Measurements from ENCODE around the gene FAP.
A peak's percentile ranks its signal among the peaks of the same experiment; 100 is the strongest.

FAP gene

DNA sequence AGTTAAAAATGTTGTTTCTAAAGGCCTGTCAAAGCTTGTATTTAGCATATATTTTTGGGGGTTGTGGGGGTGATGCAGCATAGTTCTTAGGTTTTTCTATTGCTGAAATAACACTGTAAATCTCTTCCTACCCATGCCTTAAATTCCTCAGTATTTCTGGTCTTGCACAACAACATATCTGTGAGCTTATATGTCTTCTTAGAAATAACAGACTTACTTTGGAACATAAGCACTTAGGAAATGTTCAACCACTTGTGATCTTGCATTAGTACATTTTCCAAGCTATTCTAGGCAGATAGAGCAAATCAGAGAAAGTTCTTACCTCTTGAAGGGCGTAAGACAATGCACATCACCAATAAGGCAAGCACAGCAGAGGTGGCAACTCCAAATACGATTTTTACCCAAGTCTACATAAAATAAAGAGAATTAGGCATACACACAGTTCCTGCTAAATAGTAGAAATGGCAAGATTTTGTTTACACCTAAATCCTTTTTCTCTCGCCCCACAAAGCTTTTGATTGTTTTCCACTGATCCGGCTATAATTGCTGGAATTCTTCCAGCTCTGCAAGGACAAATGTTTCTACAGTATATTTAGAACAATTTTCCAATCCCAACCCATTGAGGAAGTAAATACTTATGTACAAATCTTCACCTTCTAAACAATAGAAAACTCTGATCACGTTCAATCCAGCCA is 512 bp downstream of the FAP start:
- no peak for DNase-seq

DNA sequence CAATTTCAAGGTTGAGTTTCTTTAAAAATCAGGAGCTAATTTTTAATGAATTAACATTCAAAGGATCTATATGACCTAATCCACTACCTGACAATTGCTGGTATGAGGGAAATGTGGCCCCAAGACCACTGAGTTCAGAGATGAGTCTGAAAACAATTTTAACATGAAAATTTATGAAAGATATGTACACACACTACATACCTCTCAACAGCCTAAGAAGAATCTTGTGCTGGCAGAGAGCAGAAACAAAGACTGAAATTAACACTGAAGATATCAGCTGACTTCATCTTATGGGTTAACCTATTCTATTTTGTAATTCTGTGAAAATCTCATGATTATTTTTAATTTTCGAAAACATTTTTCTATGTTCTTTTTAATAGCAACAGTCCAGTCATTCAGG is 1.7 kb downstream of the FAP start:
- no peak for DNase-seq

DNA sequence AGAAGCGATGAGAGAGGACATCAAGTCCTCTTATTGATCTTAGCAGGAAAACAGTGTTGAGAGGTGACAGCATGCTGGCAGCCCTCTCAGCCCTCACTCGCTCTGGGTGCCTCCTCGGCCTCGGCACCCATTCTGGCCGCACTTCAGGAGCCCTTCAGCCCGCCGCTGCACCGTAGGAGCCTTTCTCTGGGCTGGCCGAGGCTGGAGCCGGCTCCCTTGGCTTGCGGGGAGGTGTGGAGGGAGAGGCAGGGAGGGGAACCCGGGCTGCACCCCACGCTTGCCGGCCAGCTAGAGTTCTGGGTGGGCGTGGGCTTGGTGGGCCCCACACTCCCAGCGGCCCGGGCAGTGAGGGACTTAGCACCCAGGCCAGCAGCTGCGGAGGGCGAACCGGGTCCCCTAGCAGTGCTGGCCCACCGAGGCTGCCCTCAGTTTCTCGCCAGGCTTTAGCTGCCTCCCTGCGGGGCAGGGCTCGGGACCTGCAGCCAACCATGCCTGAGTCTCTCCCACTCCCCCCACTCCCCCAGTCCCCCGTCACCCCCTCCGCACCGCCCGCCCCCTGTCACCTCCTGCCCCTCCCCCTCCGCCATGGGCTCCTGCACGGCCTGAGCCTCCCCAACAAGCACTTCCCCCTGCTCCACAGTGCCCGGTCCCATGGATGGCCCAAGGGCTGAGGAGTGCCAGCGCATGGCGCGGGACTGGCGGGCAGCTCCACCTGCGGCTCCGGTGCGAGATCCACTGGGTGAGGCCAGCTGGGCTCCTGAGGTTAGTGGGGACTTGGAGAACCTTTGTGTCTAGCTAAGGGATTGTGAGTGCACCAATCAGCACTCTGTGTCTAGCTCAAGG is 8.4 kb downstream of the FAP start:
- no peak for DNase-seq

DNA sequence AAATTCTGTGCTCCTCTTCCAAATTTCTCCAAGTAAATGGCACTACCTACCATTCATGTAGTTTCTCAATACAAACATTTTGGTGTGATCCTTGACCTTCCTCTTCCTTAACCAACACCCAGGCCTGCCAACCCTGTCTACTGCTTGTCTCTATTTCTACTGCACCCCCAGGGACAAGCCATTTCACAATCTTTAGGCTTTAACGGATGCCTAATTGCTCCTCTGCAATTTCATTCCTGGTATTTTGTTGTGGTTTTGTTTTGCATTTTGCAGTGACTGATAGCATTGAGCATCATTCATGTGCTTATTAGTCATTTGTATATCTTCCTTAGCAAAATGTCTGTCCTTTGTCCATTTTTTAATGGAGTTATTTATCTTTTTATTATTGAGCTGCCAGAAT is 10.0 kb downstream of the FAP start:
- no peak for DNase-seq

DNA sequence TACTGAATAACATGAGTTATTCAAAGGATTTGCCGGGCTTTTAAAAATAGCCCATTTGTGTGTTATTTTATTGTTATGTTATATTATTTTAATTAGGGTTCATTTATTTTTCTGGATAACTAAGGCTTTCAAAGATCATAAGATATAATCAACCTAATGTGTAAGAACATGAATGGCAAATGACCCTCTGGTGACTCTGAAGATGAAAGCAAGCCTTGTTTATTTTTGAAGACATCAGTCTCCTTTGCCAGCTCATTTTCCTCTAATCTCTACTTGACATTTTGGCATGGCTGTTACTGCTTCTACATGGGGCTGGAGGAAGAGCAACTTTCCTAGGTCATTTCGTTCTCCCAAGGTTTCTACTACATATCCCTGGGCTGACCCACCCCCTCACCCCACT is 10.6 kb downstream of the FAP start:
- no peak for DNase-seq

DNA sequence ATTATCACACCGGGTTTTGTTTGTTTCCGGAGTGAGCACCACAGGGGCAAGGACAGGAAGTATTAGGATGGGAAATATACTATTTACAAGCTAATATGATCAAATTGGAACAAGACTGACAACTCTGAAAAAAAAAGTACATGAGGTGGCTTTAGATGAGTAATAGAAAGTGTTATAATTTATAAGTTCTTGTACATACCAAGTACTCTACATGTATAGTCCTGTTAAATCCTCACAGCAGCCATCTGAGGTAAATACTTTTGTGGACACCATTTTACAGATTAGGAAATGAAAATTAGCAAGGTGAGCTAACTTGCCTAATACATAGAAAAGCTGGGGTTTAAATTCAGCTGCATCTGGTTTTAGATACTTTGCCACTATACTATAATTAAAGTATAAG is 11.2 kb downstream of the FAP start:
- no peak for DNase-seq

DNA sequence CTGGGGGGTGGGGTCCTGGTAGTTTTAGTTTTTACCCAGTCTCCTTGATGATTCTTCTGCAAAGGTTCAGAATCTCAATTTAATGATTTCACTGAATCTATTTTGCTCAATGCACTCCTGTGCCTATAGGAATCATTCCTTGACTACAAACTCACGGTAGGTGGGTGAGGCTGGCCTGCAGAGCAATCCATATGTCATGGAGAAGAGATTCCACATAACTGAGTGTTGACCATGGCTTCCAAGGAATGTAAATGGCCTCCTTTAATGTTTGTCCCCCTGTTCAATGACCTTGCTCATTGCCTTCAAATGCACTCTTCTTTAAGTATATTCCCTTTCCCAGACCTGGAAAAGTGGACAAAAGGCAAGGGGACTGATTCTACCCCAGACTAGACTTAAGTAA is 12.5 kb downstream of the FAP start:
- no peak for DNase-seq

DNA sequence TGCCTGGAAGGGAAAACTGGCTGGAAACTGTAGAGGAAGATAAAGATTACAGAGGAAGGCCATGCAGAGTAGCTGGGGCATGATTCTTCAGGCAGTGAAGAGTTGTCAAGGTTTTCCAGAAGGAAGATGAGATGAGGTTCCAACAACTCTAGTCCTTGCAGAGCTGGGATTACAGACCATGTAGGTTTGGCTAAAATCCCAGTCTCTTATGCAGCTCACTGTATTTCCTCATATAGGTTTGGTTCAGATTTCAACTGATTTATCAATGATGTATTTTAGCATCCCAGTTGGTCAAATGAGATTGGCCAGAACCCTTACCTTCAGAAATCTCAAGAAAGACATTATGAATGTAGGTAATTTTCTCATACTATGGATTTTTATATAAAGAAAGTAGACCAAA is 16.4 kb downstream of the FAP start:
- DNase-seq = no peak

DNA sequence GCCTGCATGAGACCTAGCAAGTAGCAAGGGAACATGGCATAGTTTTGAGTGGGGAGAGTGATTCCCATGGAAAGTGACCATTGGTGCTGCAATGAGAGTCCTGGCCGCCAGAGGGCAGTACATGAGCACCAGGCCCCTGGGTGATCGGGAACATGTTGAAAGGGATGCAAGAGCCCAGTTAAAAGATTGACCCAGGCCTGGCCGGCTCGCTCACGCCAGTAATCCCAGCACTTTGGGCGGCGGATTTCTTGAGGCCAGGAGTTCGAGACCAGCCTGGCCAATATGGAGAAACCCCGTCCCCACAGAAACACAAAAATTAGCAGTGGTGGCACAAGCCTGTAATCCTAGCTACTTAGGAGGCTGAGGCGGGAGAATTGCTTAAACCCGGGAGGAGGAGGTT is 22.2 kb downstream of the FAP start:
- DNase-seq = no peak

DNA sequence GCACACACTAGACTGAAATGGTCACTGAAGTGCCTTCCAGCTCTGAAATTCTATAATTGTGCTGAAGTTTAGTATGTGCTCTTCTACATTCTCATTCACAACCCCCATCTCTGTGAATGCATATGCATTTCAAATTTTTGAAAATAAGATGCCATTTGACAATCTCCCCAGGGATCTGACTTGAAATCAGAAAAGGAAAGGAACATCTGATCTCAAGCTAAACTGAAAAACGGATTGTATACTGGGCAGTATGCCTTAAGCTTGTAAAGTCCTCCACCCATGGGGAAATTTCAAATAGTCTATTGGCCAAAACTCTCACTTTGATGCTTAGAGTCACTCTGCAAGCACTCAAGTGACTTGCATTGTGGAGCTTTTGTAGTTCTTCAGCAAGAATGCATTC is 22.9 kb downstream of the FAP start:
- DNase-seq = no peak

DNA sequence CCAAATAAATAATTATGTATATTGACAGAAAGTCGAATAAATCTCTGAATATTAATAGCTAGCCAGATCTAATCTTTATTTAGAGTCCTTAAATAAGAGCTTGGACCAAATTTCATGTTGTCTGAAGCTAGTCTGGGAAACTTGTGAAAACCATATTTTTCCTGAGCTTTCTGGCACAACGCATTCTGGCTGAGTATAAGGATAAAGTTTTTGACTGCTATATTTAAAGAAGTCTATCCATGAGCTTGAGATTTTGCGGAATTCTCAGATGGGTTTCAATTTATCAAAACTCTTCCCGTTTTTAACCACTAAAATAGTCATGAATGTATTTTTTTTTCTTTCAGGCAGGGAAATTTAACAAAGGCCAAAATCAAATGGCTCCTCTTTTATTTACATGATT is 23.8 kb downstream of the FAP start:
- no peak for DNase-seq

DNA sequence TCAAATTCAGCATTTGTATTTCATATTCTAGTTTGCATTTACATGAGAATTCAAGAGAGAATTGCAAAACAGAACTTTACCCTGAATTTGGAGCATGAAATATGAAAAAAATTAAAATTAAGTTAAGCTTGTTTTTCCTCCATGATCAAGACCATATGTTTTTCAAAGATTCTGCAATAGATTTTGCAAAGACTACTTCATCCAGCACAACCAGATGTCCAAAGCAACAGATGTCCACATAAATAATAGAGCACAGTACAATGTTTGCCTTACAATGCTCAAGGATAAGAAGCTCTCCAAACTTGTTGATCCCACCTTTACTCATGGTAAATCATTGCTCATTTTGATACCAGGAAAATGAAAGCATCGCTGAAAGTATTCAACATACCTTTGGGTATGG is 25.6 kb downstream of the FAP start:
- DNase-seq = no peak

DNA sequence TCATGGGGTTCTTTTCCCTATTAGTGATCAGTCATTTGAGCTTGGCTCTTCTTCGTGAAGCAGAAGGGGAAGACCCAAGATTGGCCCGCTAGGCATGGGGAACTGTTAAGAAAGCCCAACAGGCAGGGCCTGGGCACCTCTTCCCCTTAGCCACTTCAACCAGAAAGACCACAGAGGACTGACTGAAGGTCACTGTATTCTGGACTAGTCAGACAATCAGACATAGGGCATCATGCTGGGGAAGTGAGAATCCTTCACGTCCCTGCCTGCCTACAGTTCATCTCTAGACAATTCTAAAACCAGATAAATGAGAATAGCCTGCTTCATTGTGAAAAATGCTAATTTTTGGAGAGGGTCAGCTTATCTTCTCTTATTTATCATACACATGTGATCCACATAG is 28.1 kb downstream of the FAP start:
- DNase-seq = peak; percentile 86

DNA sequence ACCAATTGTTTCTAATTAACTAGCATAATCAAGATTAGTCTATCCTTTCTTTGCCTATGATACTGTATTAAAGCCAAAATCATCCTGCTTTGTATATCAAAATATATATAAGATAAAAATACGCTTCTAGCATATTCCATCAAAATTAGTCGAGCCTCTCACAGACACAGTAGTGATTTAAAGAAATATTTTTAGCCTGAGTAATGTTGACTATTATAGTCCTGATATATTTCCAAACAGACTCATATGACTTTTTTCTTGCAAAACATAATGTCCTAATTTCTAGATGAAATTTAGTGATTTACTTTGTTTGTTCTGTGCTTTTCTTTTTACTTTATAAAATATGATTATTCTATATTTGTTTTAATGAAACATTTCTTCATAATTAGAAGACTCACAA is 30.9 kb downstream of the FAP start:
- no peak for DNase-seq

DNA sequence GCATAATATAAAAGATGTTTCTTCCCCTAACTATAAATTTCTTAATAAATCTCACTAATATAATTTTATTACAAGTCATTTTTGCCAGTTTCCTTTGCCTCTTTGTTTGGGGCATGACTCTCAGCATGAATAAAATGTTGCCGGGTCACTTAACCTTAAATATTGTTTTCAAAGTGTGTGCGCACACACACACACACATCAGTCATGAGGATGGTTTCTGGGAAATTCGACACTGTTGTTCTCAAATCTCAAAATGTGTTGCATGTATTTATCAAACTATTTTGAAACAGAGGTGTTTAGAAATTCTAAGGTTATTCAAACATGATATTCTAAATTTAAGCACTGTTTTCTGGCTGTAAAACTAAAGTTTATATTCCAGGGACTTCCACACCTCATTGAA is 31.5 kb downstream of the FAP start:
- DNase-seq = no peak

DNA sequence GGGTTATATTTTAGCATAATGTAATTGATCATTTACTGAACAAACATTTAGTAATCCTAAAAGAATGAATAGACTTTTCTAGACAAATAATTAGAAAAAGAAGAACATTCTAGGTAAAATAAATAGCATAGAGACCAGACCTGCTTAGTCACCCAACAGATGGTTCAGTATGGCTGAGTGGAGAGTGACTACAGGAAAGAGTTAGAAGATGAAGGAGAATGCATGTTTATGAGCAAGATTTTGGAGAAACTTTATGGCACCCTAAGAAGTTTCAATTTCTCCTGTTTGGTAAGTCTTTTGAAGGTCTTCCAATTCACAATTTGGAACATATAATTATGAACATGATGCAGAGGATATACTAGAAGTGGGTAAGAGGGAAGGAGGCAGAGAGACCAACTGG is 32.9 kb downstream of the FAP start:
- no peak for DNase-seq

DNA sequence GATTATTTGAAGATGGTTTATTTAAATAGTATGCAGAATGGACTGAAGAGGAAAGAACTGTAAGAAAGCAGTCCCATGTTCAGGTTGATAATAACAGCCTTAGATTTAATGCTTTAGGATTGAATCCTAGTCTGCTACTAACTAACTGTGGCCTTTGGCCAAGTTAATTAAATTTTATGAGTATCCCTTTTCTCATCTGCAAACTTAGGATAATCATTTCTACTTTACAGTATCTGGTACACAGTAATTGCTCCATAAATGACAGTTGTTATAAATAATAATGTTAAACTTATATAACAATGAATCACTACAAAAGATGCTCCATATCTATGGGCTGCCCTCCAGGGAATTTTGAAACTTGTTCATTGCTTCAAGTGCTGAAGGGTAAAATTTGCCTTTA is 41.0 kb downstream of the FAP start:
- no peak for DNase-seq

DNA sequence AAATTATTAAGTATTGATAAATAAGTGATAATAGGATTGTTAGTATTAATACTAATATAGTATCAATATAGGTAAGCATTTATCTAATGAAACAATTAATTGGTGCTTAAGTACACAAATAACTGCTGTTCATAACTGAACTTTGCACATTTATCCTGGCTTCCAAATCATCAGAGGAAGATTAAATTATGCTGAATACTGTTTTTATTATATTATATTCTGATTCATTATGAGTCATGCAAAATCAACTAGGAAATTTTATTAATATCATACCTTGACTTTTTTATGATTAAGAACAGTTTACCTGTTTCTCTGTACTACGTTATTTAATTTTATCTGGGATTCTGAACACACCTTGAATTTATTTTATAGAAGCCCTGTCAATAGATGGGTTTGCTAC is 42.6 kb downstream of the FAP start:
- no peak for DNase-seq

DNA sequence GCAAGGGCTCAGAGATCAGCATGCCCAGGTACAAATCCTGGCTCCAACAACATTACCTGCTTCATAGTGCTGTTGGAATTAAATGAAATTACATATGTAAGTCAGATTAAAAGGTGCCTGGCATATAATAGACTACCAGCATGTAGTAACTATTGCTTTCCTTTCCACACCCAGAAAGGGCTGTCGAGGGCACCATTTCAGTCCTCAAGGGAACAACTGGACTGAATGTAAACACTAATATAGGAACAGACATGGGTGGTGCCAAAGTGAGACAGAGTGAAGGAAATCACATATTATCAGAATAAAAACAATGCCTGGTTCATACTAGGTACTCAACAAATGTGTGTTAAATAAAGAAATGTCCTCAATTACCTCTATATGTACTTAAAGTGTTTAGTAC is 43.3 kb downstream of the FAP start:
- DNase-seq = no peak

DNA sequence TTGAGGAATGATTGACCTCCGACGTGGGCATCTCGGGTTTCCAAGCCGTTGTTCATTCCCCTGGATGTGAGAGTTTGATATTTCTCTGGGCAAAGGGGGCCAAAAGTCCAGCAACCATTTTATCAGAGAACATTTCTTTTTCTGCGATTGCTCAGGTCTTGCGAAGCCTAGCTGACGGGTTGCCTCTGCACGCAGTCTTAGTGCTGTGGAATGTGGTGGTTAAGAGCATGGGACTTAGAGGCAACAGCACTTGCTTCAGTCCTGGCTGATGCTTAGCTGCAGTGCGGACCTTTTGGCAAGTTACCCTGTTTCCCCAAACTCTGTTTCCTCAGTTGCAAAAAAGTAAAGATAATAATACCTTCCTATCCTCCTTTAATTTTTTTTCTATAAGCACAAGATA is 45.0 kb downstream of the FAP start:
- no peak for DNase-seq

DNA sequence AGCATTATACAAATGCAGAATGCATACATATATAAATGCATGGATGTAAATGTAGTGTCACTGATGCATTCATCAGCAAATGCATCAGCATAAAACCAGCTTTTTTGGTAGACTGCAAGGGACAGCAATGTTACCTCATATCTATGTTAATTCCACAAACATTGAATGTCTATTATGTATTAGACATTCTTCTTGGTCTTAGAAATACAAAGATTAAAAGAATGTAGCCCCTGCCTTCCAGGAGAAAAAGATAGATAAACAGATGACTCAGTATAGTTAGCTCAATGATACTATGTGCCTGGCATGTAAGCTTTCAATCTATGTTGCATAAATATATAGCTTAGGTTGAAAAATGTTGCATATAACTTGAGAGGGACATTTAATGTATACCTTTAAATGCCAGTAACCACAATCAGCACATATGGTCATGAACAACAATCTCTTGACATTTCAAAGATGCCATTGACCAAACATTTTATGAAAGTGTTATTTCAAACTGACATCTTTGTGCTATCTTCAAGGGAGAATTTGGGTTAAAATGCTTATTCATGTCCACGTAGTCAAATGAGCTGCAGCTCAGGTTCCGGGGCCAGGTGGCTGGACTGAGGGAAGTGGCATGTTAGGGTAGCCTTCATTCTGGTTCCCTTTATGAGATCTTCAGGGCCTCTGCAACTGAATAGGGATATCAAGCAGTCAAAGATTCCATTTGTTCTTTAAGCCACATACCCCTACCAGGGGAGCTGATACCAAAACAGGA is 46.0 kb downstream of the FAP start:
- no peak for DNase-seq

DNA sequence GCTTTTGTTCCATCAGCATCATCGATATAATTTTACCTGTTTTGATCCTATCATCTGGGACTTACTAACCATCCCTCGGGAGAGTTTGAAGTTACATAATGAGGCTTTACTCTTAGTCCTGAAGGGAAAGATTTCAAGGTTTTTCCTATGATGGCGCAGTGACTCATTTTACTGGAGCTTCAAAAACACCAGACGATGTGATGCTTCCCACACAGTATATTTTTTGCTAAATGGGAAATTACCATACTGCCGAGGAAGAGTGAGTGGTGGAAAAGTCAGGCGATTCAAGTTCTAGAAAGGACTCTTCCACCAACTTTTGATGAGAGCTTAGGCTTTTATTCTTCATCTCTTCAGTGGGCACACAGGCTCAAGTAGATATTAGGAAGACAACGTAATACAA is 46.6 kb downstream of the FAP start:
- no peak for DNase-seq

DNA sequence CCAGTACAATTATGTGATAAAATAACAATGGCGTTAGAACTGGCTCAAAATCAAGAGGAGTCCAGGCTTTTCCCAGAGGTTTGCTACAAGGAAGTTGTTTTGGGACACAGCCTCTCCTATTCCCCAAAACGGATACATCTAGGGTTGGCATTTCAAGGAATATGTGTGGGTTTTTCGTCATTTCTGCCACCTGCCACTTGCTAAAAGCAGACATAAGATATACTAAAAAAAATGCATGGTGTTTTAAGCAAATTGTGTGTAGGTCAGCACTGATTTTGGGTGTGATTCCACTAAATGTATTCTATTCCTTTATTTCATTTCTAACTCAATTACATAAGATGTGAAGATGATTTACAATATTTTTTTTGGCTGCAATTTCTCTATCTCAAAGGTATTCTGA is 54.8 kb downstream of the FAP start:
- DNase-seq = no peak
